ENCODE measurements around the gene TC2N.

DNA sequence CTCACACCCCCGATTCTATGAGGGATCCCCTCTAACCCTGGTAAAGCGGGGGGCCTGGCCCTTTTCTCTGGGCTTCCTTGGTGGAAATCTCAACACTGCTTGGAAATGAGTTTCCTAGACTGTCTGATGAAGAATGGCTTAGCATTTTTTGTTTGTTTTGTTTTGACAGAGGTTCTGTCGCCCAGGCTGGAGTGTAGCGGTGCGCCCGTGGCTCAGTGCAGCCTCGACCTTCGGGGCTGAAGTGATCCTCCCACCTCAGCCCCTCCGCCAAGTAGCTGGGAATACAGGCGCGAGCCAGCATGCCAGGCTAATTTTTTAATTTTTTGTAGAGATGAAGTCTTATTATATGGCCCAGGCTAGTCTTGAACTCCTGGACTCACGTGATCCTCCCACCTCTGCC, 30.3 kb downstream of the TC2N start:
- TF ChIP-seq POLR2A (IDR thresholded peaks at IDR 0.05): no peak
- TF ChIP-seq, protein P1, sequence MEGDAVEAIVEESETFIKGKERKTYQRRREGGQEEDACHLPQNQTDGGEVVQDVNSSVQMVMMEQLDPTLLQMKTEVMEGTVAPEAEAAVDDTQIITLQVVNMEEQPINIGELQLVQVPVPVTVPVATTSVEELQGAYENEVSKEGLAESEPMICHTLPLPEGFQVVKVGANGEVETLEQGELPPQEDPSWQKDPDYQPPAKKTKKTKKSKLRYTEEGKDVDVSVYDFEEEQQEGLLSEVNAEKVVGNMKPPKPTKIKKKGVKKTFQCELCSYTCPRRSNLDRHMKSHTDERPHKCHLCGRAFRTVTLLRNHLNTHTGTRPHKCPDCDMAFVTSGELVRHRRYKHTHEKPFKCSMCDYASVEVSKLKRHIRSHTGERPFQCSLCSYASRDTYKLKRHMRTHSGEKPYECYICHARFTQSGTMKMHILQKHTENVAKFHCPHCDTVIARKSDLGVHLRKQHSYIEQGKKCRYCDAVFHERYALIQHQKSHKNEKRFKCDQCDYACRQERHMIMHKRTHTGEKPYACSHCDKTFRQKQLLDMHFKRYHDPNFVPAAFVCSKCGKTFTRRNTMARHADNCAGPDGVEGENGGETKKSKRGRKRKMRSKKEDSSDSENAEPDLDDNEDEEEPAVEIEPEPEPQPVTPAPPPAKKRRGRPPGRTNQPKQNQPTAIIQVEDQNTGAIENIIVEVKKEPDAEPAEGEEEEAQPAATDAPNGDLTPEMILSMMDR (IDR thresholded peaks at IDR 0.05): no peak

Measured in prostate gland (tissue), 2 donors.